Adrenal gland (tissue), 12 donors: ENCODE data around the gene PIWIL4. TPM values are rescaled to one million over a fixed set of nuclear protein-coding genes. Genes with fewer than 3 reads are reported as not detected.
A peak's percentile ranks its signal among the peaks of the same experiment; 100 is the strongest.

Source experiments
- DNase-seq, 7 donors: peaks; one replicate each; pipeline ENCODE4 v3.0.0-alpha.2; 2019 to 2020
- H3K27ac ChIP-seq, 5 donors: fragments of 200-600 bp; sonication (generic) in 4 of 5; 1 replicate in 3 of 5; 2 replicates in 2 of 5; pipeline versions ENCODE4 v1.5.1 to v1.8.0; 2016 to 2020; ENCODE audit warnings: mild to moderate bottlenecking in 1 of 5
- H3K27me3 ChIP-seq: fragments of 200-600 bp; 2 replicates; pipeline ENCODE4 v1.8.0; 2021
- H3K36me3 ChIP-seq, 2 donors: fragments of 200-600 bp; replicated peaks in 1 of 2; 1 replicate in 1 of 2; 2 replicates in 1 of 2; pipeline versions ENCODE4 v1.5.1 to v1.8.0; 2018 to 2022
- H3K4me1 ChIP-seq, 2 donors: fragments of 200-600 bp; replicated peaks in 1 of 2; 1 replicate in 1 of 2; 2 replicates in 1 of 2; pipeline versions ENCODE4 v1.5.1 to v1.8.0; 2018 to 2021
- H3K4me3 ChIP-seq, 4 donors: fragments of 200-600 bp; sonication (generic) in 3 of 4; one replicate each; pipeline ENCODE4 v1.5.1; 2016 to 2018
- H3K9me3 ChIP-seq, 3 donors: fragments of 200-600 bp; sonication (generic) in 1 of 3; replicated peaks in 1 of 3; 1 replicate in 2 of 3; 2 replicates in 1 of 3; pipeline versions ENCODE4 v1.5.1 to v1.8.0; 2016 to 2021
- CTCF ChIP-seq, 6 experiments: fragments of 450-650 bp in 4 of 6; fragments of 200-600 bp in 2 of 6; sonication (generic) in 1 of 6; IDR thresholded peaks; 1 replicate in 5 of 6; 2 replicates in 1 of 6; pipeline versions ENCODE4 v1.5.1 to v1.8.0; 2016 to 2021; ENCODE audit warnings: antibody characterized with exemption in 6 of 6, mild to moderate bottlenecking in 2 of 6, moderate library complexity in 1 of 6
- POLR2A ChIP-seq, 2 donors: fragments of 450-650 bp; IDR thresholded peaks; one replicate each; pipeline ENCODE4 v1.6.1; 2017; ENCODE audit warnings: antibody characterized with exemption in 2 of 2, mild to moderate bottlenecking in 2 of 2, moderate library complexity in 1 of 2
- WGBS, 4 donors: extraction: QIAGEN DNeasy Blood & Tissue Kit in 2 of 4; methylation state at CpG; one replicate each; pipeline versions ENCODE4 v1.1.5 to v1.1.7; 2013 to 2017; 5-methylcytosine and 5-hydroxymethylcytosine counted together
- intact Hi-C, 2 donors: fragments of 100-400 bp; cut with DNase I; formaldehyde crosslinking; loops; one replicate each; pipeline versions ENCODE4 v1.14.1 to v1.15.0; 2022 to 2023
- polyA plus RNA-seq, 3 donors: library from polyadenylated mRNA; stranded (reverse); fragments of 200-250 nt in 2 of 3; fragments of 350-450 nt in 1 of 3; fragmentation: Illumina TruSeq in 1 of 3; extraction: RNeasy Lipid Tissue Mini Kit (QIAGEN cat#74804) in 1 of 3; gene quantifications; one replicate each; pipeline ENCODE4 v1.2.3, GENCODE V29; 2013 to 2014
- total RNA-seq, 9 donors: library from RNA; depleted of rRNA in 4 of 9; stranded (reverse); fragments of >200 nt in 4 of 9; fragments of 120-200 nt in 1 of 9; fragmentation: NEBNext Ultra II Directional in 1 of 9; extraction: Animal tissue kit (Norgen Biotek cat#: 25700) in 1 of 9; gene quantifications; one replicate each; pipeline versions ENCODE4 v1.1.0 to v1.2.4, GENCODE V29; 2013 to 2023
- donor health status: healthy with polysubstance abuse.
- donor health status: Bipolar disorder and iron deficiency.
- donor health status: DM: yes; HTN: yes; CAD: no.
- donor health status: DM: no; HTN: no; CAD: no.
- donor health status: DM: no; HTN: no; CAD: no.
- donor health status: DM: yes; HTN: yes; CAD: no.

The PIWIL4 gene
- total and polyA plus RNA-seq, 12 donors = 0.12 to 3.0 (median 1.6) TPM

GRCh38 chr11:94658386-94658785 lies 91.2 kb downstream of the PIWIL4 start:
- H3K27ac ChIP-seq = no peak overlapping the region
- intact Hi-C loops = no loop called here
- peak in 2 of 7 donors; percentile 16 to 60 for DNase-seq
- no peak overlapping the region for H3K4me3 ChIP-seq
- no peaks in the 10 kb centered on the region for H3K36me3 ChIP-seq
- TF ChIP-seq CTCF (IDR thresholded peaks at IDR 0.05) = no peak
- no peak for TF ChIP-seq POLR2A (IDR thresholded peaks at IDR 0.05)
- WGBS, 4 donors = 53 to 72% (median 63%) methylated on average over 5 of the region's 5 CpGs
- no peaks in the 10 kb centered on the region for H3K4me1 ChIP-seq
- H3K27me3 ChIP-seq = no peaks in the 10 kb centered on the region
- H3K9me3 ChIP-seq = no peaks in the 10 kb centered on the region

GRCh38 chr11:94658888-94659287 lies 91.7 kb downstream of the PIWIL4 start:
- H3K27me3 ChIP-seq = no peaks in the 10 kb centered on the region
- WGBS, 4 donors = 56 to 70% (median 60%) methylated on average over 3 of the region's 3 CpGs
- H3K36me3 ChIP-seq = no peaks in the 10 kb centered on the region
- H3K9me3 ChIP-seq = no peaks in the 10 kb centered on the region
- TF ChIP-seq POLR2A (IDR thresholded peaks at IDR 0.05) = no peak
- no peak for TF ChIP-seq CTCF (IDR thresholded peaks at IDR 0.05)
- intact Hi-C loops = no loop called here
- no peaks in the 10 kb centered on the region for H3K4me1 ChIP-seq
- no peak overlapping the region for H3K27ac ChIP-seq
- no peak for DNase-seq
- no peak overlapping the region for H3K4me3 ChIP-seq

DNA sequence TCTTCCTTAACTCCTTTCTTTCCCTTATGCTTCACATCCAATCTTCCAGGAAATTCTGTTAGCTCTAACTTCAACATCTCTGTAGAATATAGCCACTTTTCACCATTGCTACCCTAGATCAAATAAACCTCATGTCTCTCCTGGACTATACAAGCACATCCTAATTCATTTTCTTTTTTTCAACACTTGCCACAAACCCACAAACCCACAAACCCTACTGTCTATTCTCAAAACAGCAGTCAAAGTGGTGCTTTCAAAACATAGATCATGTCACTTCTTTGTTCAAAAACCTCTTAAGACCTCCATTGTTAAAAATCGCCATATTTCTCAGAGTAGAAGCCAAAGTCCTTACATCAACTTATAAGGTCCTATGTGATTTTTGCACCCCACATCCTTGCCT lies 94.3 kb downstream of the PIWIL4 start:
- no peak overlapping the region for H3K4me3 ChIP-seq
- H3K9me3 ChIP-seq = no peaks in the 10 kb centered on the region
- TF ChIP-seq POLR2A (IDR thresholded peaks at IDR 0.05) (no peak), CTCF (IDR thresholded peaks at IDR 0.05) (no peak)
- no peaks in the 10 kb centered on the region for H3K4me1 ChIP-seq
- WGBS, 4 donors = 61 to 81% (median 76%) methylated on average over 1 of the region's 1 CpG
- H3K36me3 ChIP-seq = no peaks in the 10 kb centered on the region
- H3K27me3 ChIP-seq = no peaks in the 10 kb centered on the region
- no peak for DNase-seq
- intact Hi-C loops = no loop called here
- H3K27ac ChIP-seq = no peak overlapping the region

- no peaks in the 10 kb centered on the region for H3K4me1 ChIP-seq
- intact Hi-C loops = no loop called here
- DNase-seq = no peak
- H3K27me3 ChIP-seq = no peaks in the 10 kb centered on the region
- H3K4me3 ChIP-seq = no peak overlapping the region
- no peaks in the 10 kb centered on the region for H3K9me3 ChIP-seq
- WGBS, 4 donors = 66 to 72% (median 70%) methylated on average over 4 of the region's 4 CpGs
- TF ChIP-seq POLR2A (IDR thresholded peaks at IDR 0.05) (no peak), CTCF (IDR thresholded peaks at IDR 0.05) (no peak)
- H3K36me3 ChIP-seq = no peaks in the 10 kb centered on the region
- H3K27ac ChIP-seq = no peak overlapping the region
Measured at GRCh38 chr11:94662065-94662779, 95.1 kb downstream of the PIWIL4 start.
